SIG-M5 (cell line): ENCODE measurements around the gene ATP8B4.
"Not testable (repeated sequence)": the region's sequence is repeated elsewhere in the genome, so short reads cannot be mapped to it uniquely, and the experiment has no call there.

Experiments used
- DNase-seq: peaks from one replicate; lab custom pipeline; 2025; lab: John Stamatoyannopoulos, UW

ATP8B4 gene

GRCh38 chr15:50107591-50108408 lies 11.2 kb downstream of the ATP8B4 start:
- DNase-seq = peak; percentile 76

- no peak for DNase-seq
Observed at GRCh38 chr15:50107157-50107556, 11.9 kb downstream of the ATP8B4 start.

GRCh38 chr15:50106457-50106856 lies 12.6 kb downstream of the ATP8B4 start:
- DNase-seq = no peak

- no peak for DNase-seq
Observed at GRCh38 chr15:50100486-50100885, 18.5 kb downstream of the ATP8B4 start.

- no peak for DNase-seq
Observed at GRCh38 chr15:50098545-50098944, 20.5 kb downstream of the ATP8B4 start.

- no peak for DNase-seq
Observed at GRCh38 chr15:50095938-50096821, 22.9 kb downstream of the ATP8B4 start.

- not testable (repeated sequence) for DNase-seq
Observed at GRCh38 chr15:50089386-50089785, 29.6 kb downstream of the ATP8B4 start.

- DNase-seq = no peak
Observed at GRCh38 chr15:50084932-50085331, 34.1 kb downstream of the ATP8B4 start.

GRCh38 chr15:50083424-50084025 lies 35.5 kb downstream of the ATP8B4 start:
- no peak for DNase-seq

GRCh38 chr15:50082066-50082465 lies 37.0 kb downstream of the ATP8B4 start:
- no peak for DNase-seq

GRCh38 chr15:50077651-50078050 lies 41.4 kb downstream of the ATP8B4 start:
- no peak for DNase-seq

- no peak for DNase-seq
Observed at GRCh38 chr15:50077176-50077575, 41.9 kb downstream of the ATP8B4 start.

GRCh38 chr15:50075319-50075718 lies 43.7 kb downstream of the ATP8B4 start:
- DNase-seq = no peak

- DNase-seq = no peak
Observed at GRCh38 chr15:50071551-50072258, 47.3 kb downstream of the ATP8B4 start.

GRCh38 chr15:50068016-50068415 lies 51.0 kb downstream of the ATP8B4 start:
- DNase-seq = no peak

GRCh38 chr15:50067254-50067653 lies 51.8 kb downstream of the ATP8B4 start:
- no peak for DNase-seq

GRCh38 chr15:50066666-50067065 lies 52.4 kb downstream of the ATP8B4 start:
- DNase-seq = no peak

- no peak for DNase-seq
Observed at GRCh38 chr15:50066202-50066601, 52.8 kb downstream of the ATP8B4 start.

- DNase-seq = peak; percentile 28
Observed at GRCh38 chr15:50065279-50065678, 53.8 kb downstream of the ATP8B4 start.

- no peak for DNase-seq
Observed at GRCh38 chr15:50064673-50065072, 54.4 kb downstream of the ATP8B4 start.

GRCh38 chr15:50063226-50063625 lies 55.8 kb downstream of the ATP8B4 start:
- DNase-seq = no peak

- no peak for DNase-seq
Observed at GRCh38 chr15:50061503-50061902, 57.5 kb downstream of the ATP8B4 start.
